WTC11 (cell line): ENCODE results near the gene MACF1. TPM values are rescaled to one million over a fixed set of nuclear protein-coding genes. Genes with fewer than 3 reads are reported as not detected.
A peak's percentile ranks its signal among the peaks of the same experiment; 100 is the strongest.

Experiments used
- ATAC-seq: fragments of 200-7000 bp; cut with Tn5 transposase; 2 replicates; pipeline ENCODE4 v1.10.0; 2021; ENCODE audit warnings: mild to moderate bottlenecking, moderate library complexity
- CTCF ChIA-PET: fragments of 300-600 bp; sonication (Branson Sonifier 250); formaldehyde crosslinking; loops from one replicate; lab custom pipeline; 2021; ENCODE audit warnings: antibody characterized with exemption; lab: Charles Lee
- POLR2A ChIA-PET: fragments of 350-600 bp; sonication (Branson Sonifier 250); formaldehyde crosslinking; loops from one replicate; lab custom pipeline; 2021; ENCODE audit warnings: antibody characterized with exemption; lab: Charles Lee
- DNase-seq: peaks from one replicate; pipeline ENCODE4 v3.0.0; 2021; ENCODE audit warnings: low spot score
- H3K27ac Mint-ChIP-seq: 2 replicates; pipeline ENCODE4 v1.8.0; 2021; ENCODE audit warnings: mixed read lengths
- H3K27me3 Mint-ChIP-seq: 2 replicates; pipeline ENCODE4 v1.8.0; 2021; ENCODE audit warnings: low read depth, mild to moderate bottlenecking, moderate library complexity, mixed read lengths
- H3K36me3 Mint-ChIP-seq: 2 replicates; pipeline ENCODE4 v1.8.0; 2021; ENCODE audit warnings: mixed read lengths
- H3K4me1 Mint-ChIP-seq: 2 replicates; pipeline ENCODE4 v1.8.0; 2022; ENCODE audit warnings: mixed read lengths
- H3K4me3 Mint-ChIP-seq: 2 replicates; pipeline ENCODE4 v1.8.0; 2021; ENCODE audit warnings: mild to moderate bottlenecking, moderate library complexity, mixed read lengths
- H3K9me3 Mint-ChIP-seq: 2 replicates; pipeline ENCODE4 v1.8.0; 2021; ENCODE audit warnings: mixed read lengths
- CBFB ChIP-seq: sonication (generic); formaldehyde crosslinking; IDR thresholded peaks from 2 replicates; pipeline ENCODE4 v1.8.1; 2022; ENCODE audit warnings: mild to moderate bottlenecking, low read depth, missing genetic modification reagents
- CREM ChIP-seq: sonication (generic); formaldehyde crosslinking; IDR thresholded peaks from 2 replicates; pipeline ENCODE4 v1.8.1; 2022; ENCODE audit warnings: mild to moderate bottlenecking, missing genetic modification reagents, moderate library complexity
- FOXK1 ChIP-seq: sonication (generic); formaldehyde crosslinking; IDR thresholded peaks from 2 replicates; pipeline ENCODE4 v1.8.0; 2022; ENCODE audit warnings: mild to moderate bottlenecking, moderate library complexity, missing genetic modification reagents
- MYBL2 ChIP-seq: sonication (generic); formaldehyde crosslinking; IDR thresholded peaks from 2 replicates; pipeline ENCODE4 v1.8.1; 2023; ENCODE audit warnings: mild to moderate bottlenecking, moderate library complexity, missing genetic modification reagents
- RELA ChIP-seq: sonication (generic); formaldehyde crosslinking; IDR thresholded peaks from 2 replicates; pipeline ENCODE4 v1.8.1; 2022; ENCODE audit warnings: missing genetic modification reagents, mild to moderate bottlenecking, borderline replicate concordance
- RORB ChIP-seq: fragments of 250-450 bp; sonication (Bioruptor Pico); IDR thresholded peaks from 2 replicates; pipeline ENCODE4 v1.9.0; 2021; ENCODE audit warnings: mild to moderate bottlenecking
- SMAD3 ChIP-seq: sonication (generic); formaldehyde crosslinking; IDR thresholded peaks from 2 replicates; pipeline ENCODE4 v1.8.0; 2022; ENCODE audit warnings: missing genetic modification reagents, mild to moderate bottlenecking, borderline replicate concordance
- ZNF138 ChIP-seq: sonication (generic); formaldehyde crosslinking; conservative IDR thresholded peaks from 2 replicates; pipeline ENCODE4 v1.8.1; 2022; ENCODE audit warnings: mild to moderate bottlenecking, moderate library complexity, missing genetic modification reagents
- ZNF219 ChIP-seq: sonication (generic); formaldehyde crosslinking; IDR thresholded peaks from 2 replicates; pipeline ENCODE4 v1.8.0; 2023; ENCODE audit warnings: missing genetic modification reagents, mild to moderate bottlenecking, borderline replicate concordance
- ZNF317 ChIP-seq: sonication (generic); formaldehyde crosslinking; IDR thresholded peaks from 2 replicates; pipeline ENCODE4 v1.8.1; 2023; ENCODE audit warnings: low read depth, mild to moderate bottlenecking, moderate library complexity, missing genetic modification reagents, borderline replicate concordance
- ZNF416 ChIP-seq: fragments of 250-450 bp; sonication (Bioruptor Pico); IDR thresholded peaks from 2 replicates; pipeline ENCODE4 v1.9.0; 2021; ENCODE audit warnings: mild to moderate bottlenecking, inconsistent platforms
- ZNF671 ChIP-seq: fragments of 250-450 bp; sonication (Bioruptor Pico); IDR thresholded peaks from 2 replicates; pipeline ENCODE4 v1.8.0; 2021; ENCODE audit warnings: mild to moderate bottlenecking
- total RNA-seq: library from RNA; stranded (reverse); gene quantifications from 3 replicates; pipeline ENCODE4 v1.2.3, GENCODE V29; 2021
- TF ChIP-seq, protein P1 (sequence below): sonication (generic); formaldehyde crosslinking; IDR thresholded peaks from 2 replicates; pipeline ENCODE4 v1.8.1; 2023; ENCODE audit warnings: mild to moderate bottlenecking, missing genetic modification reagents
- TF ChIP-seq, protein P2 (sequence below): sonication (generic); formaldehyde crosslinking; conservative IDR thresholded peaks from 2 replicates; pipeline ENCODE4 v1.8.1; 2022; ENCODE audit warnings: mild to moderate bottlenecking, missing genetic modification reagents
- TF ChIP-seq, protein P3 (sequence below): fragments of 200-600 bp; IDR thresholded peaks from 2 replicates; pipeline ENCODE4 v1.8.0; 2022; ENCODE audit warnings: antibody characterized with exemption
- TF ChIP-seq, protein P4 (sequence below): sonication (generic); formaldehyde crosslinking; IDR thresholded peaks from 2 replicates; pipeline ENCODE4 v1.8.0; 2023; ENCODE audit warnings: missing genetic modification reagents
- TF ChIP-seq, protein P5 (sequence below): sonication (generic); formaldehyde crosslinking; IDR thresholded peaks from 2 replicates; pipeline ENCODE4 v1.8.1; 2022; ENCODE audit warnings: mild to moderate bottlenecking, moderate library complexity, missing genetic modification reagents
- TF ChIP-seq, protein P6 (sequence below): fragments of 250-450 bp; sonication (Bioruptor Pico); IDR thresholded peaks from 2 replicates; pipeline ENCODE4 v2.1.2; 2022; ENCODE audit warnings: mild to moderate bottlenecking, moderate library complexity

The MACF1 gene
- total RNA-seq, 1 experiment from 2014 or later: 327 TPM

DNA sequence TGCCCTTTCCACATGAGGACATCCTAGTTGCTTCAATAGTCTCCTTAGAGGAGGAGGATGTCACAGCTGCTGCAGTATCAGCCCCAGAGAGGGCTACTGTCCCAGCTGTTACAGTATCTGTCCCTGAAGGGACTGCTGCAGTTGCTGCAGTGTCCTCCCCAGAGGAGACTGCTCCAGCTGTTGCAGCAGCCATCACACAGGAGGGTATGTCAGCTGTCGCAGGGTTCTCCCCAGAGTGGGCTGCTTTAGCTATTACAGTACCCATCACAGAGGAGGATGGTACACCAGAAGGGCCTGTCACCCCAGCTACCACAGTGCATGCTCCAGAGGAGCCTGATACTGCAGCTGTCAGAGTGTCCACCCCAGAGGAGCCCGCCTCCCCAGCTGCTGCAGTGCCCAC lies 208.4 kb downstream of the MACF1 start:
- ChIA-PET CTCF (no interaction called here), POLR2A (no interaction called here)
- no peak overlapping the region for H3K27ac Mint-ChIP-seq
- ATAC-seq (no peak), DNase-seq (no peak)
- peaks cover 23% of the 10 kb centered on the region for H3K9me3 Mint-ChIP-seq
- peaks cover 50% of the 10 kb centered on the region for H3K36me3 Mint-ChIP-seq
- no peak overlapping the region for H3K4me3 Mint-ChIP-seq
- TF ChIP-seq FOXK1 (no peak), ZNF317 (CRISPR knock-in tag) (peak; percentile 60; the same call in 1 of the 2 replicates), ZNF671 (CRISPR knock-in tag) (no peak)
- TF ChIP-seq, protein P1, sequence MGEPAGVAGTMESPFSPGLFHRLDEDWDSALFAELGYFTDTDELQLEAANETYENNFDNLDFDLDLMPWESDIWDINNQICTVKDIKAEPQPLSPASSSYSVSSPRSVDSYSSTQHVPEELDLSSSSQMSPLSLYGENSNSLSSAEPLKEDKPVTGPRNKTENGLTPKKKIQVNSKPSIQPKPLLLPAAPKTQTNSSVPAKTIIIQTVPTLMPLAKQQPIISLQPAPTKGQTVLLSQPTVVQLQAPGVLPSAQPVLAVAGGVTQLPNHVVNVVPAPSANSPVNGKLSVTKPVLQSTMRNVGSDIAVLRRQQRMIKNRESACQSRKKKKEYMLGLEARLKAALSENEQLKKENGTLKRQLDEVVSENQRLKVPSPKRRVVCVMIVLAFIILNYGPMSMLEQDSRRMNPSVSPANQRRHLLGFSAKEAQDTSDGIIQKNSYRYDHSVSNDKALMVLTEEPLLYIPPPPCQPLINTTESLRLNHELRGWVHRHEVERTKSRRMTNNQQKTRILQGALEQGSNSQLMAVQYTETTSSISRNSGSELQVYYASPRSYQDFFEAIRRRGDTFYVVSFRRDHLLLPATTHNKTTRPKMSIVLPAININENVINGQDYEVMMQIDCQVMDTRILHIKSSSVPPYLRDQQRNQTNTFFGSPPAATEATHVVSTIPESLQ (CRISPR knock-in tag): no peak
- TF ChIP-seq, protein P2, sequence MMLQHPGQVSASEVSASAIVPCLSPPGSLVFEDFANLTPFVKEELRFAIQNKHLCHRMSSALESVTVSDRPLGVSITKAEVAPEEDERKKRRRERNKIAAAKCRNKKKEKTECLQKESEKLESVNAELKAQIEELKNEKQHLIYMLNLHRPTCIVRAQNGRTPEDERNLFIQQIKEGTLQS (CRISPR knock-in tag): no peak
- H3K27me3 Mint-ChIP-seq: no peaks in the 10 kb centered on the region; the same call in 1 of the 2 replicates
- H3K4me1 Mint-ChIP-seq: peaks cover 55% of the 10 kb centered on the region

DNA sequence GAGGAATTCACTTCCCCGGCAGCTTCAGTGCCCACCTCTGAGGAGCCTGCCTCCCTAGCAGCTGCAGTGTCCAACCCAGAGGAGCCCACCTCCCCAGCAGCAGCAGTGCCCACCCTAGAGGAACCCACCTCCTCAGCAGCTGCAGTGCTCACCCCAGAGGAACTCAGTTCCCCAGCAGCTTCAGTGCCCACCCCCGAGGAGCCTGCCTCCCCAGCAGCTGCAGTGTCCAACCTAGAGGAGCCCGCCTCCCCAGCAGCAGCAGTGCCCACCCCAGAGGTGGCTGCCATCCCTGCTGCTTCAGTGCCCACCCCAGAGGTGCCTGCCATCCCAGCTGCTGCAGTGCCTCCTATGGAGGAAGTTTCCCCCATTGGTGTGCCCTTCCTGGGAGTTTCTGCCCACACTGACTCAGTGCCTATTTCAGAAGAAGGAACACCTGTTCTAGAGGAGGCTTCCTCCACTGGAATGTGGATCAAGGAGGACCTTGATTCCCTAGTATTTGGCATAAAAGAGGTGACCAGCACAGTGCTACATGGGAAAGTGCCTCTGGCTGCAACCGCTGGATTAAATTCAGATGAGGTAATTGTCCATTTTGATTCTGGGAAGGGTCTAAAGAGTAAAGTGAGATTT lies 209.5 kb downstream of the MACF1 start:
- CTCF ChIA-PET: interaction anchor here (1.1 kb wide), 1 partner anchor 125 kb away, joined by 3 read pairs; no protein-coding TSS in a partner anchor
- DNase-seq: no peak
- POLR2A ChIA-PET: no interaction called here
- Mint-ChIP-seq H3K27ac (0 out of 2 replicates have a peak overlapping the region, but pooled peaks have one; percentile 1), H3K36me3 (peaks cover 60% of the 10 kb centered on the region), H3K4me3 (peak overlapping the region; percentile 33)
- no peak for TF ChIP-seq ZNF138 (CRISPR knock-in tag)
- TF ChIP-seq ZNF671 (CRISPR knock-in tag): no peak
- TF ChIP-seq, all 79 proteins: peak for 0
- peaks cover 55% of the 10 kb centered on the region for H3K4me1 Mint-ChIP-seq
- peaks cover 23% of the 10 kb centered on the region for H3K9me3 Mint-ChIP-seq
- ATAC-seq: no peak
- no peaks in the 10 kb centered on the region; the same call in 1 of the 2 replicates for H3K27me3 Mint-ChIP-seq

DNA sequence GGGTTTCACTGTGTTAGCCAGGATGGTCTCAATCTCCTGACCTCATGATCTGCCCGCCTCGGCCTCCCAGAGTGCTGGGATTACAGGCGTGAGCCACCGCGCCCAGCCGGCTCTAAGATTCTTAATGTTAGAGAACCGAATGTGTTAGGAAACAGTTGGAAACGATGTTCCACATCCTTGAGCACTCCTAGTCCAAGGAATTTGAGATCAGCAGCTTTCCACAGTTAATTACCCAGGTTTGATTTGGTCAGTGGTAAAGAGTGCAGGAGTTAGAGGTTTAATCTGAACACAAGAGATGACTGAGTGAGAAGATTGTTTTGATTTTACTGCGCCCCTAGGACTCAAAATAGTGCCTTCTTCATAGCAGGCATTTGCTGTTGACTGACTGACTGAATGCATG lies 211.1 kb downstream of the MACF1 start:
- ChIA-PET POLR2A (no interaction called here), CTCF (interaction anchor here (1.0 kb wide), 1 partner anchor 282 kb away, joined by 3 read pairs; no protein-coding TSS in a partner anchor)
- TF ChIP-seq CREM (CRISPR knock-in tag) (no peak), ZNF219 (no peak)
- H3K4me1 Mint-ChIP-seq: peaks cover 43% of the 10 kb centered on the region
- no peak for ATAC-seq
- no peak overlapping the region for H3K27ac Mint-ChIP-seq
- peaks cover 54% of the 10 kb centered on the region for H3K36me3 Mint-ChIP-seq
- H3K9me3 Mint-ChIP-seq: peaks cover 17% of the 10 kb centered on the region
- no peak for DNase-seq
- peak overlapping the region; percentile 17; the same call in 1 of the 2 replicates for H3K4me3 Mint-ChIP-seq
- H3K27me3 Mint-ChIP-seq: no peaks in the 10 kb centered on the region; the same call in 1 of the 2 replicates

DNA sequence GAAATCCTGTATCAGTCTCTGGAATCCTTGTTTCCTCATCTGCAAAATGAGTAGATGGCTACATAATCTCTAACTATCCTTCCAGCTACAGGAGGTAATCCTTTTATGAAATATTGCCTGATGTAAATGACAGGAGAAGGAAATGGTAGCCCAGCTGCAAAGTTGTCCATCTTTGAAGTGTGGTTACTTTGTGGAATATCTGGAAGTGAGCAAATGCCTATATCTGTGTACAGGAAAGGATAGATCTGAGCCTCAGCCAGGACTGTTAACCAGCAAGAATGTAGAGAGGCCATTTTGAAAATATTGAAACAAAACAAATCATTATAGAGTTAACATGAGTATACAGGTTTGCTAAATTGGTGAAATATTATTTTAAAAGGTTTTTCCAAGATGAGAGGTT lies 212.1 kb downstream of the MACF1 start:
- Mint-ChIP-seq H3K9me3 (peaks cover 8% of the 10 kb centered on the region), H3K4me3 (no peak overlapping the region), H3K27me3 (no peaks in the 10 kb centered on the region), H3K27ac (no peak overlapping the region), H3K4me1 (peaks cover 33% of the 10 kb centered on the region), H3K36me3 (peaks cover 48% of the 10 kb centered on the region)
- CTCF ChIA-PET: no interaction called here
- TF ChIP-seq, protein P3, sequence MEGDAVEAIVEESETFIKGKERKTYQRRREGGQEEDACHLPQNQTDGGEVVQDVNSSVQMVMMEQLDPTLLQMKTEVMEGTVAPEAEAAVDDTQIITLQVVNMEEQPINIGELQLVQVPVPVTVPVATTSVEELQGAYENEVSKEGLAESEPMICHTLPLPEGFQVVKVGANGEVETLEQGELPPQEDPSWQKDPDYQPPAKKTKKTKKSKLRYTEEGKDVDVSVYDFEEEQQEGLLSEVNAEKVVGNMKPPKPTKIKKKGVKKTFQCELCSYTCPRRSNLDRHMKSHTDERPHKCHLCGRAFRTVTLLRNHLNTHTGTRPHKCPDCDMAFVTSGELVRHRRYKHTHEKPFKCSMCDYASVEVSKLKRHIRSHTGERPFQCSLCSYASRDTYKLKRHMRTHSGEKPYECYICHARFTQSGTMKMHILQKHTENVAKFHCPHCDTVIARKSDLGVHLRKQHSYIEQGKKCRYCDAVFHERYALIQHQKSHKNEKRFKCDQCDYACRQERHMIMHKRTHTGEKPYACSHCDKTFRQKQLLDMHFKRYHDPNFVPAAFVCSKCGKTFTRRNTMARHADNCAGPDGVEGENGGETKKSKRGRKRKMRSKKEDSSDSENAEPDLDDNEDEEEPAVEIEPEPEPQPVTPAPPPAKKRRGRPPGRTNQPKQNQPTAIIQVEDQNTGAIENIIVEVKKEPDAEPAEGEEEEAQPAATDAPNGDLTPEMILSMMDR: no peak
- TF ChIP-seq RELA (CRISPR knock-in tag): no peak
- ATAC-seq: no peak
- POLR2A ChIA-PET: interaction anchor here (0.6 kb wide), 1 partner anchor 18 kb away, joined by 3 read pairs; no protein-coding TSS in a partner anchor
- no peak for DNase-seq

DNA sequence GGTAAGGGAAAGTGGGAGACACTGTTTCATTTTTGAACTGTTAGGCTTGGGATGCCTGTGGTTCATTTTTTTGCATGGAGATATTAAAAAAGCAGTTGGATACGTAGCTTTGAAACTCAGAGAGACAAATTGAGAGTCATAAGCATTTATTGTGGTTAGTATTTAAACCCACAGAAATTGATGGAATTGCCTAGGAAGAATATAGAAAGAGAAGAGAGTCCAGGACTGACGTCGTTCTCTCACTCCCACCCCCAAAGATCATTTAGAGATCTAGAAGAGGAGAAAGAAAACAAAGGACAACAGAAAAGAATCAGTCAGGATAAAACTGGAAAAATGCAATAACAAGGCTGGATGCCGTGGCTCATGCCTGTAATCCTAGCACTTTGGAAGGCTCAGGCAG lies 213.7 kb downstream of the MACF1 start:
- H3K36me3 Mint-ChIP-seq: peaks cover 51% of the 10 kb centered on the region
- TF ChIP-seq, protein P4, sequence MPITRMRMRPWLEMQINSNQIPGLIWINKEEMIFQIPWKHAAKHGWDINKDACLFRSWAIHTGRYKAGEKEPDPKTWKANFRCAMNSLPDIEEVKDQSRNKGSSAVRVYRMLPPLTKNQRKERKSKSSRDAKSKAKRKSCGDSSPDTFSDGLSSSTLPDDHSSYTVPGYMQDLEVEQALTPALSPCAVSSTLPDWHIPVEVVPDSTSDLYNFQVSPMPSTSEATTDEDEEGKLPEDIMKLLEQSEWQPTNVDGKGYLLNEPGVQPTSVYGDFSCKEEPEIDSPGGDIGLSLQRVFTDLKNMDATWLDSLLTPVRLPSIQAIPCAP (CRISPR knock-in tag): no peak
- TF ChIP-seq ZNF416 (CRISPR knock-in tag) (no peak), MYBL2 (CRISPR knock-in tag) (no peak), CBFB (no peak), SMAD3 (CRISPR knock-in tag) (no peak), RORB (CRISPR knock-in tag) (no peak)
- TF ChIP-seq, protein P5, sequence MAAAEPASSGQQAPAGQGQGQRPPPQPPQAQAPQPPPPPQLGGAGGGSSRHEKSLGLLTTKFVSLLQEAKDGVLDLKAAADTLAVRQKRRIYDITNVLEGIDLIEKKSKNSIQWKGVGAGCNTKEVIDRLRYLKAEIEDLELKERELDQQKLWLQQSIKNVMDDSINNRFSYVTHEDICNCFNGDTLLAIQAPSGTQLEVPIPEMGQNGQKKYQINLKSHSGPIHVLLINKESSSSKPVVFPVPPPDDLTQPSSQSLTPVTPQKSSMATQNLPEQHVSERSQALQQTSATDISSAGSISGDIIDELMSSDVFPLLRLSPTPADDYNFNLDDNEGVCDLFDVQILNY: no peak
- TF ChIP-seq, protein P6, sequence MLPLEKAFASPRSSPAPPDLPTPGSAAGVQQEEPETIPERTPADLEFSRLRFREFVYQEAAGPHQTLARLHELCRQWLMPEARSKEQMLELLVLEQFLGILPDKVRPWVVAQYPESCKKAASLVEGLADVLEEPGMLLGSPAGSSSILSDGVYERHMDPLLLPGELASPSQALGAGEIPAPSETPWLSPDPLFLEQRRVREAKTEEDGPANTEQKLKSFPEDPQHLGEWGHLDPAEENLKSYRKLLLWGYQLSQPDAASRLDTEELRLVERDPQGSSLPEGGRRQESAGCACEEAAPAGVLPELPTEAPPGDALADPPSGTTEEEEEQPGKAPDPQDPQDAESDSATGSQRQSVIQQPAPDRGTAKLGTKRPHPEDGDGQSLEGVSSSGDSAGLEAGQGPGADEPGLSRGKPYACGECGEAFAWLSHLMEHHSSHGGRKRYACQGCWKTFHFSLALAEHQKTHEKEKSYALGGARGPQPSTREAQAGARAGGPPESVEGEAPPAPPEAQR (CRISPR knock-in tag): no peak
- ChIA-PET CTCF (interaction anchor here (1.5 kb wide), 1 partner anchor 7 kb away, joined by 5 read pairs; no protein-coding TSS in a partner anchor), POLR2A (no interaction called here)
- H3K9me3 Mint-ChIP-seq: no peaks in the 10 kb centered on the region
- DNase-seq: no peak
- no peak for ATAC-seq
- peaks cover 25% of the 10 kb centered on the region for H3K4me1 Mint-ChIP-seq
- peak overlapping the region; percentile 14 for H3K27ac Mint-ChIP-seq
- H3K27me3 Mint-ChIP-seq: no peaks in the 10 kb centered on the region
- H3K4me3 Mint-ChIP-seq: no peak overlapping the region
